Non-pigmented ciliary epithelial cell (primary cell): Measurements from ENCODE around the gene CENPVL2.
"Not testable (repeated sequence)": the region's sequence is repeated elsewhere in the genome, so short reads cannot be mapped to it uniquely, and the experiment has no call there.

Source experiments
- DNase-seq: peaks from one replicate; pipeline ENCODE4 v3.0.0-alpha.2; 2010; ENCODE audit warnings: low read depth

The CENPVL2 gene

DNA sequence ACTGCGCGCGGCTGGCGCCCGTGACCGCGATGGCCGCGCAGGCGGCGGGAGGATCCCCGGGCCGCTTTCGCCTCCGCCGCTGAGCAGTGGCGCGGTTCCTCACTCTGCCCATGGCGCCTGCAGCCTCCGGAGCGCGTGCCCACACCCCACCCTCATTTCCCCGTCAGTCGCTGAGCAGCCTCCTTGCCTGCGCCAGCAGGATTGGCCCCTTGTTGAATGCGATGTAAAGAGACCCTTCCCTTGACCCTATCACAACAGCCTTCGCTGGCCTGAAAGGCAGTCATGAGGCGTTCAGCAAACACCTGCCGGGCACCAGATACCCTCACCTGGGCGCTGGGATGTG, at the start of gene CENPVL2:
CENPVL2 (minus strand) TSS at position 112 of the 343 bp plus-strand sequence; CDS start at position 112, 0 bp downstream.
- not testable (repeated sequence) for DNase-seq

DNA sequence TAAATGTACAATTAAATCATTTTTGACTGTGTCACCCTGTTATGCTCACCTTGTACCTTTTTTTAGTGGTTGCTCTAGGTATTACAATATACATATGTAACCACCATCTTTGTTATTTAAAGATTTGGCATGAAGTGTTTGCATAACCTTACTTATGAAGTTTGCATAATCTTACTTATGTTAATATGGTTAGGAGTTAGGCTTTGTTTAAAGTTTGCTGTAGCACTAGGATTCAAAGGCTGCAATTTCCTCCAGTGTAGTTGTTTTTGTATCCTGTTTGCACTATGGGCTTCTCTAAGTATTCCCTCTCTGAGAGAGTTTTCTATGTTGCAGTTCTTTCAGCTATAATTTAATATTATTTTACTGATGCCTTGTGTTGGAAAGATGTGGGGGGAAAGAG, 45.6 kb upstream of the CENPVL2 start:
- no peak for DNase-seq

GRCh38 chrX:51712943-51713647, 30.5 kb upstream of the CENPVL2 start:
- not testable (repeated sequence) for DNase-seq

DNA sequence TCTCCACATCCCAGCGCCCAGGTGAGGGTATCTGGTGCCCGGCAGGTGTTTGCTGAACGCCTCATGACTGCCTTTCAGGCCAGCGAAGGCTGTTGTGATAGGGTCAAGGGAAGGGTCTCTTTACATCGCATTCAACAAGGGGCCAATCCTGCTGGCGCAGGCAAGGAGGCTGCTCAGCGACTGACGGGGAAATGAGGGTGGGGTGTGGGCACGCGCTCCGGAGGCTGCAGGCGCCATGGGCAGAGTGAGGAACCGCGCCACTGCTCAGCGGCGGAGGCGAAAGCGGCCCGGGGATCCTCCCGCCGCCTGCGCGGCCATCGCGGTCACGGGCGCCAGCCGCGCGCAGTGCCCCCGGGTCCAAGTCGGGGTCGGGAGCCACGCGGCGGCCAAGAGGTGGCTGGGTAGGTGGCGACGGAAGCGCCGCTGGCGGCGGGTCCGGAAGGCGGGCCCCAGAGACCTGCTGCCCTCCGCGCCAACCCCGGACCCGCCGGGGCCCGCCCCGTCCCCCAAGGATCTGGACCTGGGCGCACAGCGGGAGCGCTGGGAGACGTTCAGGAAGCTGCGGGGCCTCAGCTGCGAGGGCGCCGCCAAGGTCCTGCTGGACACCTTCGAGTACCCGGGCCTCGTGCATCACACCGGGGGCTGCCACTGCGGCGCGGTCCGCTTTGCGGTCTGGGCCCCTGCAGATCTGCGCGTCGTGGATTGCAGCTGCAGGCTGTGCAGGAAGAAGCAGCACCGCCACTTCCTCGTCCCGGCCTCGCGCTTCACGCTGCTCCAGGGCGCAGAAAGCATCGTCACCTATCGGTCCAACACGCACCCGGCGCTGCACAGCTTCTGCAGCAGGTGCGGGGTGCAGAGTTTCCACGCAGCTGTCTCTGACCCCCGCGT, 27.9 kb upstream of the CENPVL2 start, which contains the start of gene CENPVL1:
CENPVL1 (plus strand) TSS at position 236 of the 888 bp plus-strand sequence; CDS start at position 236, 0 bp downstream.
- DNase-seq: not testable (repeated sequence)

GRCh38 chrX:51697397-51697796, 14.8 kb upstream of the CENPVL2 start:
- DNase-seq: no peak

GRCh38 chrX:51694254-51694653, 11.6 kb upstream of the CENPVL2 start:
- no peak for DNase-seq

DNA sequence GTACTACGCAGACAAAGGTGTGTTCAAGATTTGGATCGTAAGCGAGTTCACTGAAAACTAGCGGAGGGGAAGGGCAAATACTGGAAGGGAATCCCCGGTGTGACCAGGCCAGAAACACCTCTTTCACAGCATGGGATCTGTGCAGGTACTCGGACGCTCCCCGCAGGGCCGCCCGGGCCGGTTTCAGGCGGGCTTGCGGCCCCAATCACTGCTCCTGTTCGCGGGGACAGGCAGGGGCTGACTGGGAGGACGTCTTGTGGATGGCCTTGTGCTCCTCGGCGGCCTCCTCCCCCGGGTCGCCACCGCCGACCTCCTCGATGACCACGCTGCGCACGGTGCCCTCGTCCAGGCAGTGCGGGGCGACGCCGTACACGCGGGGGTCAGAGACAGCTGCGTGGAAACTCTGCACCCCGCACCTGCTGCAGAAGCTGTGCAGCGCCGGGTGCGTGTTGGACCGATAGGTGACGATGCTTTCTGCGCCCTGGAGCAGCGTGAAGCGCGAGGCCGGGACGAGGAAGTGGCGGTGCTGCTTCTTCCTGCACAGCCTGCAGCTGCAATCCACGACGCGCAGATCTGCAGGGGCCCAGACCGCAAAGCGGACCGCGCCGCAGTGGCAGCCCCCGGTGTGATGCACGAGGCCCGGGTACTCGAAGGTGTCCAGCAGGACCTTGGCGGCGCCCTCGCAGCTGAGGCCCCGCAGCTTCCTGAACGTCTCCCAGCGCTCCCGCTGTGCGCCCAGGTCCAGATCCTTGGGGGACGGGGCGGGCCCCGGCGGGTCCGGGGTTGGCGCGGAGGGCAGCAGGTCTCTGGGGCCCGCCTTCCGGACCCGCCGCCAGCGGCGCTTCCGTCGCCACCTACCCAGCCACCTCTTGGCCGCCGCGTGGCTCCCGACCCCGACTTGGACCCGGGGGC, 567 bp downstream of the CENPVL2 start:
- DNase-seq: not testable (repeated sequence)

DNA sequence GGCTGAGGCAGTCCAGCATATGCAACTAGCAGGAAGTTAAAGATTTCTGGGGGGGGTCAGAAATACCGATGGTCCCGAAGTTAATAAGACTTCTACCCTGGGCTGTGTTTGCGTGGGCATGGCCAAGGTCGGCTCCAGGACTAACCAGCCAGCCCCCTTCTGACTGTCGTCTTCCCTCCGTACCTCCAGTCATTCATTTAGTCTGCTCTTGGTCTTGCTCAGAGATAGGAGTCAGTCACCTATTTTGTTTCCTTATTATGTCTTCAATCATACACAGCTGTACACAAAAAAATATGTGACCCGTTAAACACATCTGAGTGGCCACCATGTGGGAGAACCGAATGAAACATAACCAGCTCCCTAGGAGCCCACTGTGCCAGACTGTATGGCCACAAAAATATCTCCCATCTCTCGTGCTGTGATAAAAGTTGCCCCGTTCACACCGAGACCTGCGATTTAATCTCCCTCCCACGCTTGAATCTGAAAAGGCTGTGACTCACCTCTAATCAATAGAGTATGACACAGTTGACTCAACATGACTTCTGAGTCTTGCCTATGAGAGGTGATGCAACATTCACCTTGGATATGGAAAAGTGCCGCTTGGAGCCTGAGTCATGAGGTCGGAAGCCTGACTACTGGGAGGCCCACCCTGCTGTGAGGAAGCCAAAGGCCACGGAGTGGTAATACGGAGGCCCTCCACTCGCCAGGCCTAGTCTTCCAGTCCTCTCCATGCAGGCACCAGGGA, 2.8 kb downstream of the CENPVL2 start:
- not testable (repeated sequence) for DNase-seq

DNA sequence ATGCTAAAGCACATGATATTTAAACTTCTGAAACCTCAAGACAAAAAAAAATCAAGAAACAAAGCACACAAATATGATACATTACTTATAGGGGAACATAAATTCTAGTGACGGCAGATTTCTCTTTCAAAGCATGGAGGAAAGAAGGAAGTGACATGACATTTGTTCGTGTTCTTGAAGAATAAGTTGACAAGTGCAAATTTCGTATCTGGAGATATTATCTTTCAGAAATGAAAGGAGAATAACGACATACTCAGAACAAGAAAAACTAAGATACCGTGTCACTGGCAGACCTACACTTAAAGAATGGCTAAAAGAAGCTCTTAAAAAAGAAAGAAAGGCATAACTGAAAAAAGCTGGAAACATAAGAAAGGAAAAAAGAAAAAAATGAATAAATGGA, 16.6 kb downstream of the CENPVL2 start:
- no peak for DNase-seq

GRCh38 chrX:51643377-51643776, 39.3 kb downstream of the CENPVL2 start:
- no peak for DNase-seq

GRCh38 chrX:51641421-51642021, 41.1 kb downstream of the CENPVL2 start:
- DNase-seq: peak; percentile 4

DNA sequence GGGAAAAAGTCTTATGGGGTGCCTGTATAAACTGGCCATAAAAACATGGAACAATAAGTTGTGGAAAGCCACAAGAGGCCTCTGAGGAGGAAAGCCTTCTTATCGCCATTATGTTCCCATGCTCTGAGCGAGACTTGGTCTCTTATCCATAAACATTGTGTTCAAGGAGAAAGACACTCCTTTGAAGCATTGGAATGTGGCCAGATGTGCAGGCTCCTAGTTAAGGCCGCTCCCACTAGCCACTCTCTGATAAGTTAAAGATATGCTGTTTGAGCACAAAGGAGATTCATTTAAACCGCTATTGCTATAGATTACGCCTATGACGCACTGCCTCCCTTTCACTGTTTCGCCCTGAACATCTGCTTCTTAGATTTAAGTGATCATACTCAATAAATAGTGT, 46.1 kb downstream of the CENPVL2 start:
- DNase-seq: not testable (repeated sequence)
